ENCODE results near the gene LMF1.

Gene LMF1

GRCh38 chr16:881219-882097 is 89.3 kb downstream of the LMF1 start:
- Mint-ChIP-seq H3K36me3 (ENCODE audit: low read depth) (no peaks in the 10 kb centered on the region), H3K4me3 (no peak overlapping the region), H3K27me3 (ENCODE audit: low read depth) (no peaks in the 10 kb centered on the region), H3K27ac (no peak overlapping the region), H3K9me3 (no peaks in the 10 kb centered on the region), H3K4me1 (ENCODE audit: low read depth) (no peaks in the 10 kb centered on the region)
- no peak for DNase-seq (ENCODE audit: low spot score)

GRCh38 chr16:880471-881171 is 90.2 kb downstream of the LMF1 start:
- no peak overlapping the region for H3K27ac Mint-ChIP-seq

GRCh38 chr16:879986-880385 is 90.8 kb downstream of the LMF1 start:
- Mint-ChIP-seq H3K4me3 (no peak overlapping the region), H3K9me3 (no peaks in the 10 kb centered on the region), H3K27ac (no peak overlapping the region), H3K27me3 (ENCODE audit: low read depth) (no peaks in the 10 kb centered on the region), H3K4me1 (ENCODE audit: low read depth) (no peaks in the 10 kb centered on the region), H3K36me3 (ENCODE audit: low read depth) (no peaks in the 10 kb centered on the region)
- DNase-seq (ENCODE audit: low spot score), result no peak

More at GRCh38 chr16:880471-881171, 90.2 kb downstream of the LMF1 start:
- no peaks in the 10 kb centered on the region for H3K27me3 Mint-ChIP-seq (ENCODE audit: low read depth)
- H3K9me3 Mint-ChIP-seq, result no peaks in the 10 kb centered on the region
- no peak for DNase-seq (ENCODE audit: low spot score)
- no peaks in the 10 kb centered on the region for H3K4me1 Mint-ChIP-seq (ENCODE audit: low read depth)
- no peak overlapping the region for H3K4me3 Mint-ChIP-seq
- H3K36me3 Mint-ChIP-seq (ENCODE audit: low read depth), result no peaks in the 10 kb centered on the region

- Mint-ChIP-seq H3K27ac (no peak overlapping the region), H3K9me3 (no peaks in the 10 kb centered on the region), H3K4me1 (ENCODE audit: low read depth) (no peaks in the 10 kb centered on the region), H3K27me3 (ENCODE audit: low read depth) (no peaks in the 10 kb centered on the region), H3K36me3 (ENCODE audit: low read depth) (no peaks in the 10 kb centered on the region), H3K4me3 (no peak overlapping the region)
- DNase-seq (ENCODE audit: low spot score), result no peak
These were observed 91.3 kb downstream of the LMF1 start for GRCh38 chr16:879461-879861.

GRCh38 chr16:878886-879285 is 91.9 kb downstream of the LMF1 start:
- Mint-ChIP-seq H3K4me3 (no peak overlapping the region), H3K27ac (no peak overlapping the region), H3K36me3 (ENCODE audit: low read depth) (no peaks in the 10 kb centered on the region), H3K27me3 (ENCODE audit: low read depth) (no peaks in the 10 kb centered on the region), H3K4me1 (ENCODE audit: low read depth) (no peaks in the 10 kb centered on the region), H3K9me3 (no peaks in the 10 kb centered on the region)
- no peak for DNase-seq (ENCODE audit: low spot score)

GRCh38 chr16:878072-878784 is 92.6 kb downstream of the LMF1 start:
- Mint-ChIP-seq H3K4me1 (ENCODE audit: low read depth) (no peaks in the 10 kb centered on the region), H3K27me3 (ENCODE audit: low read depth) (no peaks in the 10 kb centered on the region), H3K36me3 (ENCODE audit: low read depth) (no peaks in the 10 kb centered on the region), H3K9me3 (no peaks in the 10 kb centered on the region), H3K27ac (no peak overlapping the region), H3K4me3 (no peak overlapping the region)
- DNase-seq (ENCODE audit: low spot score), result no peak

- H3K27ac Mint-ChIP-seq, result no peak overlapping the region
- no peaks in the 10 kb centered on the region for H3K36me3 Mint-ChIP-seq (ENCODE audit: low read depth)
- no peaks in the 10 kb centered on the region for H3K9me3 Mint-ChIP-seq
- H3K27me3 Mint-ChIP-seq (ENCODE audit: low read depth), result no peaks in the 10 kb centered on the region
- H3K4me1 Mint-ChIP-seq (ENCODE audit: low read depth), result no peaks in the 10 kb centered on the region
- no peak overlapping the region for H3K4me3 Mint-ChIP-seq
- DNase-seq (ENCODE audit: low spot score), result no peak
These were observed 93.3 kb downstream of the LMF1 start for GRCh38 chr16:877242-878071.

GRCh38 chr16:876523-877241 is 94.1 kb downstream of the LMF1 start:
- no peak for DNase-seq (ENCODE audit: low spot score)
- no peaks in the 10 kb centered on the region for H3K9me3 Mint-ChIP-seq
- no peaks in the 10 kb centered on the region for H3K27me3 Mint-ChIP-seq (ENCODE audit: low read depth)
- no peak overlapping the region for H3K4me3 Mint-ChIP-seq
- H3K4me1 Mint-ChIP-seq (ENCODE audit: low read depth), result no peaks in the 10 kb centered on the region
- no peak overlapping the region for H3K27ac Mint-ChIP-seq
- no peaks in the 10 kb centered on the region for H3K36me3 Mint-ChIP-seq (ENCODE audit: low read depth)

GRCh38 chr16:876041-876335 is 94.8 kb downstream of the LMF1 start:
- Mint-ChIP-seq H3K9me3 (no peaks in the 10 kb centered on the region), H3K27me3 (ENCODE audit: low read depth) (no peaks in the 10 kb centered on the region), H3K4me3 (no peak overlapping the region), H3K27ac (no peak overlapping the region), H3K36me3 (ENCODE audit: low read depth) (no peaks in the 10 kb centered on the region), H3K4me1 (ENCODE audit: low read depth) (no peaks in the 10 kb centered on the region)
- DNase-seq (ENCODE audit: low spot score), result no peak

- no peak overlapping the region for H3K27ac Mint-ChIP-seq
These were observed 95.4 kb downstream of the LMF1 start for GRCh38 chr16:875182-876040.

GRCh38 chr16:874366-875181 is 96.2 kb downstream of the LMF1 start:
- Mint-ChIP-seq H3K4me3 (no peak overlapping the region), H3K36me3 (ENCODE audit: low read depth) (no peaks in the 10 kb centered on the region), H3K27me3 (ENCODE audit: low read depth) (no peaks in the 10 kb centered on the region), H3K27ac (no peak overlapping the region), H3K4me1 (ENCODE audit: low read depth) (no peaks in the 10 kb centered on the region), H3K9me3 (no peaks in the 10 kb centered on the region)
- DNase-seq (ENCODE audit: low spot score), result no peak

More at GRCh38 chr16:875182-876040, 95.4 kb downstream of the LMF1 start:
- Mint-ChIP-seq H3K4me3 (no peak overlapping the region), H3K36me3 (ENCODE audit: low read depth) (no peaks in the 10 kb centered on the region), H3K27me3 (ENCODE audit: low read depth) (no peaks in the 10 kb centered on the region), H3K4me1 (ENCODE audit: low read depth) (no peaks in the 10 kb centered on the region), H3K9me3 (no peaks in the 10 kb centered on the region)
- DNase-seq (ENCODE audit: low spot score), result no peak

- no peaks in the 10 kb centered on the region for H3K36me3 Mint-ChIP-seq (ENCODE audit: low read depth)
- no peaks in the 10 kb centered on the region for H3K4me1 Mint-ChIP-seq (ENCODE audit: low read depth)
- no peak overlapping the region for H3K4me3 Mint-ChIP-seq
- no peaks in the 10 kb centered on the region for H3K9me3 Mint-ChIP-seq
- H3K27ac Mint-ChIP-seq, result no peak overlapping the region
- no peak for DNase-seq (ENCODE audit: low spot score)
- no peaks in the 10 kb centered on the region for H3K27me3 Mint-ChIP-seq (ENCODE audit: low read depth)
These were observed 96.9 kb downstream of the LMF1 start for GRCh38 chr16:873889-874288.
